AG04450 (cell line): Measurements from ENCODE around the gene JMJD6. TPM values are rescaled to one million over a fixed set of nuclear protein-coding genes. Genes with fewer than 3 reads are reported as not detected.
"Not testable (repeated sequence)": the region's sequence is repeated elsewhere in the genome, so short reads cannot be mapped to it uniquely, and the experiment has no call there.

Source experiments
- CTCF ChIA-PET: fragments of 300-600, 350-600 bp; formaldehyde crosslinking; extraction: SDS; loops from one replicate; lab custom pipeline; 2022; ENCODE audit warnings: antibody characterized with exemption, inconsistent platforms; lab: Charles Lee
- POLR2A ChIA-PET: fragments of 350-600 bp; formaldehyde crosslinking; extraction: SDS; loops from one replicate; lab custom pipeline; 2021; ENCODE audit warnings: antibody characterized with exemption, inconsistent platforms; lab: Yijun Ruan, JAX
- DNase-seq: peaks from one replicate; pipeline ENCODE4 v3.0.0-alpha.2; 2011; ENCODE audit warnings: low read depth, low spot score
- H3K27ac ChIP-seq: one replicate; pipeline ENCODE4 v1.5.1; 2012; ENCODE audit warnings: low read depth, low read length, control low read depth
- H3K27me3 ChIP-seq: one replicate; pipeline ENCODE4 v1.6.0; 2012; ENCODE audit warnings: low read length; ENCODE audit not compliant: control insufficient read depth, insufficient read depth
- H3K4me3 ChIP-seq: 2 replicates; pipeline ENCODE4 v1.5.1; 2011; ENCODE audit warnings: mild to moderate bottlenecking, low read depth, low read length, control low read depth
- H3K9me3 ChIP-seq: 2 replicates; pipeline ENCODE4 v1.5.1; 2012; ENCODE audit warnings: low read length; ENCODE audit not compliant: control insufficient read depth, insufficient read depth
- CTCF ChIP-seq: IDR thresholded peaks from 2 replicates; pipeline ENCODE4 v1.5.1; 2011; ENCODE audit warnings: low read depth, low read length, control low read depth, inconsistent platforms
- polyA plus RNA-seq: library from polyadenylated mRNA; depleted of rRNA; stranded (reverse); fragments of >200 nt; gene quantifications from 2 replicates; pipeline ENCODE4 v1.2.3, GENCODE V29; 2011

JMJD6 gene
- polyA plus RNA-seq, 1 experiment: 12.4 TPM

GRCh38 chr17:76710863-76711611, 15.4 kb downstream of the JMJD6 start, which contains the start of gene MXRA7:
Gene MXRA7 (minus strand): TSS chr17:76710965. CDS start chr17:76710946, 19 bp downstream.
- Histone ChIP-seq H3K9me3 (no peaks in the 10 kb centered on the region), H3K27ac (peak within 1 kb of the TSS; percentile 96), H3K4me3 (peak within 1 kb of the TSS; percentile 88), H3K27me3 (no peaks in the 10 kb centered on the region)
- no peak for DNase-seq
- POLR2A ChIA-PET: interaction anchor here (0.6 to 1.9 kb wide), 7 partner anchors 16 to 1482 kb away, joined by 3 to 9 read pairs (median 6); no protein-coding TSS in a partner anchor
- CTCF ChIA-PET: interaction anchor here (0.9 to 2.6 kb wide), 2 partner anchors 29 to 188 kb away, joined by 3 to 7 read pairs; no protein-coding TSS in a partner anchor
- no peak for TF ChIP-seq CTCF

GRCh38 chr17:76709951-76710862, 16.2 kb downstream of the JMJD6 start:
- H3K9me3 ChIP-seq, H3K27me3 ChIP-seq, DNase-seq: not testable (repeated sequence)
- peak overlapping the region; percentile 96 for H3K27ac ChIP-seq
- peak overlapping the region; percentile 88 for H3K4me3 ChIP-seq
- CTCF ChIA-PET: interaction anchor here (0.8 to 2.6 kb wide), 6 partner anchors 28 to 187 kb away, joined by 3 to 7 read pairs (median 4); no protein-coding TSS in a partner anchor
- POLR2A ChIA-PET: interaction anchor here (0.6 to 1.9 kb wide), 9 partner anchors 9 to 153 kb away, joined by 3 to 9 read pairs (median 4); no protein-coding TSS in a partner anchor

GRCh38 chr17:76709077-76709950, 17.1 kb downstream of the JMJD6 start:
- no peaks in the 10 kb centered on the region for H3K27me3 ChIP-seq
- ChIA-PET CTCF (interaction anchor here (0.6 to 1.8 kb wide), 5 partner anchors 28 to 207 kb away, joined by 3 to 4 read pairs (median 4); no protein-coding TSS in a partner anchor), POLR2A (interaction anchor here (0.5 to 1.5 kb wide), 8 partner anchors 8 to 152 kb away, joined by 3 to 8 read pairs (median 4); no protein-coding TSS in a partner anchor)
- H3K4me3 ChIP-seq: peak overlapping the region; percentile 88
- DNase-seq: peak; percentile 95
- no peaks in the 10 kb centered on the region for H3K9me3 ChIP-seq
- peak overlapping the region; percentile 96 for H3K27ac ChIP-seq
- no peak for TF ChIP-seq CTCF

- Histone ChIP-seq H3K27me3 (no peaks in the 10 kb centered on the region), H3K4me3 (peak overlapping the region; percentile 88), H3K9me3 (no peaks in the 10 kb centered on the region), H3K27ac (peak overlapping the region; percentile 96)
- DNase-seq: no peak
- ChIA-PET CTCF (interaction anchor here (0.5 to 0.6 kb wide), 2 partner anchors 205 to 242 kb away, joined by 3 to 5 read pairs; no protein-coding TSS in a partner anchor), POLR2A (interaction anchor here (1.1 to 1.5 kb wide), 2 partner anchors 27 to 36 kb away, joined by 3 to 4 read pairs; no protein-coding TSS in a partner anchor)
- no peak; the same call in 1 of the 2 replicates for TF ChIP-seq CTCF
These were observed 18.2 kb downstream of the JMJD6 start for GRCh38 chr17:76707985-76708807.
